Mammary epithelial cell (primary cell): ENCODE results near the gene TCF4.

Source experiments
- CTCF ChIP-seq, 2 donors: IDR thresholded peaks in 1 of 2; conservative IDR thresholded peaks in 1 of 2; 2 replicates each; pipeline ENCODE4 v1.5.1; 2011 to 2012; ENCODE audit warnings: inconsistent platforms in 2 of 2, low read length in 2 of 2, mild to moderate bottlenecking in 2 of 2, control low read depth in 1 of 2, low read depth in 1 of 2; ENCODE audit not compliant: insufficient read depth in 1 of 2; ENCODE audit errors: extremely low read depth in 1 of 2
- EZH2 ChIP-seq: IDR thresholded peaks from 2 replicates; pipeline ENCODE4 v1.6.1; 2012; ENCODE audit warnings: low read length, inconsistent platforms, borderline replicate concordance

GRCh38 chr18:55517055-55517454, 70.9 kb downstream of the TCF4 start:
- TF ChIP-seq EZH2 = no peak
- no peak for TF ChIP-seq CTCF (conservative IDR thresholded peaks at IDR 0.05 in 1 of 2, IDR thresholded peaks at IDR 0.05 in 1 of 2; ENCODE audit: extremely low read depth in 1 of 2, insufficient read depth in 1 of 2, low read depth in 1 of 2, low read length in 2 of 2)
